ENCODE results near the gene KCTD14. TPM values are rescaled to one million over a fixed set of nuclear protein-coding genes. Genes with fewer than 3 reads are reported as not detected.

The KCTD14 gene
- total RNA-seq, 2 donors from 2014 or later: 8.6 to 12.8 TPM

DNA sequence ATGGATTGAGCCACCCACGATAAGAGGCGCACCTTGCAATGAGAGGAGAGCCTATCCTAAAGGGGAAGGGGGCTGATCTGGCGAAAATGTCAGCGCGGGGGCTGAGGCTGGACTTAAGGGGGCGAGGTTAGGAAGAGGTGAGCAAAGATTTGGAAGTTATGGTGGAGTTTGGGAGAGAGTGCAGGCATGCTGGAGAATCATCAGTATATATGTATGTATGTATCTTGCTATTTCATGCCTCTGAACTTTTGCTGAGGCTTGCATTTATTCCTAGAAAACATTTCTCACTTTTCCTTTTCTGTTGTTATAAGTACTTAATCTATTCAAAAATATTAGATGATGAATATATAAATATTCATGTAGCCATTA, 23.4 kb upstream of the KCTD14 start:
- Histone ChIP-seq H3K9me3 (ENCODE audit: control insufficient read depth, low read length) (no peaks in the 10 kb centered on the region), H3K4me3 (ENCODE audit: low read length) (no peak overlapping the region)

DNA sequence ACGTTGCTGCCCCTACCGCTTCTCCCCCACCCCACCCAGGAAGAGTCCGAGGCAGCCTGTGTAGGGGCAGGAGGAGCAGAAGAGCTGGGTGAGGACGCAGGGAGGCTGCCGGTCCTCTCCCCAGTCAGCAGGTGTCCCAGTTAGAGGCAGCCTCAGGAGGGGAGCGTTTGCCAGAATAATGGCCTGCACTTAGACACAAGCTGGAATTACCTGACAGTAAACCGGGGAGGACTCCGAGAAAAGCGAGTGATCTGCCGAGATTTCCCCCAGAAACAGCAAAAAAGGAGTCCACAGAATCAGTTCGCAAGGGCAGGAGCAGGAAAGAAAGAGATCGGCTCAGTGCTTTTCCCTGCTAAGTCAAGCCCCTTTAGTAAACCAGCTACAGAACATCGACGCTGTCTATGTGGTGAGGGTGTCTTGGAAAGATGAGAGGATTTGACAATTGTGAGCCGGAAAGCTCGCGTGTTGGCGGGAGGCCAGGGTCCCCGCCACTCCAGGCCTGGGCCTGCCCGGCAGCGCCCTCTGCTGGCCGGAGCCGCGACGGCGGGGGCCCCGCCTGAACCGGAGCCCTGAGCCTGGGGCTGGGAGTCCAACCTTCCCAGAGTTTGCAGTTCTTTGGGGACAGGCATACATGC, 22.9 kb upstream of the KCTD14 start:
- H3K27ac Mint-ChIP-seq: peak overlapping the region; percentile 56
- DNase-seq: peak; percentile 93
- WGBS, 2 experiments (ENCODE audit: insufficient coverage in 1 of 2, insufficient read length in 1 of 2): 27 to 53% methylated on average over 6 to 28 of the region's 28 CpGs
- no peaks in the 10 kb centered on the region for H3K36me3 ChIP-seq (ENCODE audit: control insufficient read depth, insufficient read depth, low read length)
- no peaks in the 10 kb centered on the region for H3K36me3 Mint-ChIP-seq (ENCODE audit: low read depth)
- H3K27ac ChIP-seq (ENCODE audit: low read depth, low read length): no peak overlapping the region
- H3K4me1 Mint-ChIP-seq: peaks cover 18% of the 10 kb centered on the region
- H3K9me3 Mint-ChIP-seq: no peaks in the 10 kb centered on the region
- H3K9ac ChIP-seq (ENCODE audit: extremely low read depth, low read length, poor library complexity, severe bottlenecking): no peak overlapping the region
- H3K9me3 ChIP-seq (ENCODE audit: control insufficient read depth, low read length): no peaks in the 10 kb centered on the region
- peak overlapping the region; percentile 37 for H3K4me3 Mint-ChIP-seq
- no peaks in the 10 kb centered on the region for H3K27me3 ChIP-seq (ENCODE audit: control insufficient read depth, insufficient read depth, low read length, poor library complexity, severe bottlenecking)
- H3K4me3 ChIP-seq (ENCODE audit: low read length): no peak overlapping the region
- TF ChIP-seq, protein P1, sequence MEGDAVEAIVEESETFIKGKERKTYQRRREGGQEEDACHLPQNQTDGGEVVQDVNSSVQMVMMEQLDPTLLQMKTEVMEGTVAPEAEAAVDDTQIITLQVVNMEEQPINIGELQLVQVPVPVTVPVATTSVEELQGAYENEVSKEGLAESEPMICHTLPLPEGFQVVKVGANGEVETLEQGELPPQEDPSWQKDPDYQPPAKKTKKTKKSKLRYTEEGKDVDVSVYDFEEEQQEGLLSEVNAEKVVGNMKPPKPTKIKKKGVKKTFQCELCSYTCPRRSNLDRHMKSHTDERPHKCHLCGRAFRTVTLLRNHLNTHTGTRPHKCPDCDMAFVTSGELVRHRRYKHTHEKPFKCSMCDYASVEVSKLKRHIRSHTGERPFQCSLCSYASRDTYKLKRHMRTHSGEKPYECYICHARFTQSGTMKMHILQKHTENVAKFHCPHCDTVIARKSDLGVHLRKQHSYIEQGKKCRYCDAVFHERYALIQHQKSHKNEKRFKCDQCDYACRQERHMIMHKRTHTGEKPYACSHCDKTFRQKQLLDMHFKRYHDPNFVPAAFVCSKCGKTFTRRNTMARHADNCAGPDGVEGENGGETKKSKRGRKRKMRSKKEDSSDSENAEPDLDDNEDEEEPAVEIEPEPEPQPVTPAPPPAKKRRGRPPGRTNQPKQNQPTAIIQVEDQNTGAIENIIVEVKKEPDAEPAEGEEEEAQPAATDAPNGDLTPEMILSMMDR (conservative IDR thresholded peaks at IDR 0.05): peak; percentile 99
- no peaks in the 10 kb centered on the region for H3K4me1 ChIP-seq (ENCODE audit: control insufficient read depth, insufficient read depth, low read length)
- H3K27me3 Mint-ChIP-seq (ENCODE audit: insufficient read depth): peaks cover 10% of the 10 kb centered on the region

More for the DNA sequence above, 23.4 kb upstream of the KCTD14 start:
- WGBS, 2 experiments (ENCODE audit: insufficient coverage in 1 of 2, insufficient read length in 1 of 2): 17 to 26% methylated on average over 5 to 6 of the region's 6 CpGs
- TF ChIP-seq, protein P1 (conservative IDR thresholded peaks at IDR 0.05): no peak
- Mint-ChIP-seq H3K27ac (peak overlapping the region; percentile 56), H3K4me1 (peaks cover 19% of the 10 kb centered on the region), H3K36me3 (ENCODE audit: low read depth) (no peaks in the 10 kb centered on the region), H3K27me3 (ENCODE audit: insufficient read depth) (peaks cover 10% of the 10 kb centered on the region), H3K9me3 (no peaks in the 10 kb centered on the region), H3K4me3 (peak overlapping the region; percentile 37)
- Histone ChIP-seq H3K36me3 (ENCODE audit: control insufficient read depth, insufficient read depth, low read length) (no peaks in the 10 kb centered on the region), H3K4me1 (ENCODE audit: control insufficient read depth, insufficient read depth, low read length) (no peaks in the 10 kb centered on the region), H3K27ac (ENCODE audit: low read depth, low read length) (no peak overlapping the region), H3K9ac (ENCODE audit: extremely low read depth, low read length, poor library complexity, severe bottlenecking) (no peak overlapping the region), H3K27me3 (ENCODE audit: control insufficient read depth, insufficient read depth, low read length, poor library complexity, severe bottlenecking) (no peaks in the 10 kb centered on the region)
- no peak for DNase-seq

DNA sequence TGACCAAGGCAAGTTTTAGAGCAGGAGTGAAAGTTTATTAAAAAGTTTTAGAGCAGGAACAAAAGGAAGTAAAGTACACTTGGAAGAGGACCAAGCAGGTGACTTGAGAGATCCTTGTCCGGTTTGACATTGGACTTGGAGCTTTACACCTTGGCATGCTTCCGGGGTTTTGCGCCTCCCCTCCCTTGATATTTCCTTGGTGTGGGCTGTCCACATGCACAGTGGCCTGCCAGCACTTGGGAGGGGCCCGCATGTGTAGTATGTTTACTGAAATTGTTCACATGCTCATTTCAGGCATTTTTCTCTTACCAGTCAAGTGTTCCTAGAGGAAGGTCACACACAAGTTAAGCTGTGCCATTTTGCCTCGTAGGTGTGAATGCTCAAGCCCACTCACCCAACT, 21.6 kb upstream of the KCTD14 start:
- no peaks in the 10 kb centered on the region for H3K36me3 ChIP-seq (ENCODE audit: control insufficient read depth, insufficient read depth, low read length)
- H3K9me3 Mint-ChIP-seq: no peaks in the 10 kb centered on the region
- TF ChIP-seq, protein P1 (conservative IDR thresholded peaks at IDR 0.05): no peak
- peaks cover 10% of the 10 kb centered on the region for H3K27me3 Mint-ChIP-seq (ENCODE audit: insufficient read depth)
- no peaks in the 10 kb centered on the region for H3K4me1 ChIP-seq (ENCODE audit: control insufficient read depth, insufficient read depth, low read length)
- H3K4me3 ChIP-seq (ENCODE audit: low read length): no peak overlapping the region
- no peak for DNase-seq
- 94 to 96% methylated on average over 3 to 5 of the region's 5 CpGs for WGBS, 2 experiments (ENCODE audit: insufficient coverage in 1 of 2, insufficient read length in 1 of 2)
- peaks cover 15% of the 10 kb centered on the region for H3K4me1 Mint-ChIP-seq
- H3K27me3 ChIP-seq (ENCODE audit: control insufficient read depth, insufficient read depth, low read length, poor library complexity, severe bottlenecking): no peaks in the 10 kb centered on the region
- no peaks in the 10 kb centered on the region for H3K36me3 Mint-ChIP-seq (ENCODE audit: low read depth)
- H3K27ac Mint-ChIP-seq: no peak overlapping the region
- H3K27ac ChIP-seq (ENCODE audit: low read depth, low read length): no peak overlapping the region
- no peak overlapping the region for H3K4me3 Mint-ChIP-seq
- H3K9ac ChIP-seq (ENCODE audit: extremely low read depth, low read length, poor library complexity, severe bottlenecking): no peak overlapping the region
- H3K9me3 ChIP-seq (ENCODE audit: control insufficient read depth, low read length): no peaks in the 10 kb centered on the region

All from endodermal cell (in vitro differentiated cells).